Natural killer cell (primary cell): ENCODE results near the gene ADGRF1. TPM values are rescaled to one million over a fixed set of nuclear protein-coding genes. Genes with fewer than 3 reads are reported as not detected.

Source experiments
- ATAC-seq, 3 donors: fragments of 150-1000 bp in 2 of 3; fragments of 200-7000 bp in 1 of 3; cut with Tn5 transposase; 1 replicate in 1 of 3; 2 replicates in 2 of 3; pipeline ENCODE4 v1.10.0; 2021; ENCODE audit warnings: mild to moderate bottlenecking in 2 of 3, moderate library complexity in 2 of 3
- DNase-seq, 2 donors: peaks; one replicate each; pipeline versions ENCODE4 v3.0.0 to v3.0.0-alpha.2; 2013 to 2021; ENCODE audit warnings: mixed read lengths in 1 of 2
- H3K27ac ChIP-seq: one replicate; pipeline ENCODE4 v1.5.1; 2013; ENCODE audit warnings: mild to moderate bottlenecking, low read length
- H3K27me3 ChIP-seq: one replicate; pipeline ENCODE4 v1.6.1; 2013; ENCODE audit warnings: low read length; ENCODE audit not compliant: control insufficient read depth, insufficient read depth
- H3K36me3 ChIP-seq: one replicate; pipeline ENCODE4 v1.6.1; 2013; ENCODE audit warnings: low read length; ENCODE audit not compliant: control insufficient read depth, insufficient read depth
- H3K4me1 ChIP-seq: one replicate; pipeline ENCODE4 v1.6.1; 2013; ENCODE audit warnings: low read length; ENCODE audit not compliant: control insufficient read depth, insufficient read depth
- H3K4me3 ChIP-seq: one replicate; pipeline ENCODE4 v1.5.1; 2013; ENCODE audit warnings: low read length
- H3K9me3 ChIP-seq: one replicate; pipeline ENCODE4 v1.6.1; 2013; ENCODE audit warnings: low read length; ENCODE audit not compliant: control insufficient read depth, insufficient read depth
- H3K27ac Mint-ChIP-seq, 2 donors: one replicate each; pipeline ENCODE4 v1.8.0; 2022; ENCODE audit warnings: mild to moderate bottlenecking in 2 of 2, mixed read lengths in 2 of 2, moderate library complexity in 1 of 2
- H3K27me3 Mint-ChIP-seq, 2 donors: one replicate each; pipeline ENCODE4 v1.8.0; 2022; ENCODE audit warnings: low read depth in 2 of 2, mixed read lengths in 2 of 2
- H3K36me3 Mint-ChIP-seq: one replicate; pipeline ENCODE4 v1.8.0; 2022; ENCODE audit warnings: mixed read lengths
- H3K4me1 Mint-ChIP-seq, 2 donors: one replicate each; pipeline ENCODE4 v1.8.0; 2022; ENCODE audit warnings: mixed read lengths in 2 of 2
- H3K4me3 Mint-ChIP-seq: one replicate; pipeline ENCODE4 v1.8.0; 2022; ENCODE audit warnings: mild to moderate bottlenecking, moderate library complexity, mixed read lengths
- H3K9me3 Mint-ChIP-seq, 2 donors: one replicate each; pipeline ENCODE4 v1.8.0; 2022; ENCODE audit warnings: mixed read lengths in 2 of 2
- CTCF ChIP-seq: fragments of 200-600 bp; IDR thresholded peaks from one replicate; pipeline ENCODE4 v1.8.0; 2022; ENCODE audit warnings: antibody characterized with exemption
- WGBS: methylation state at CpG from one replicate; pipeline ENCODE4 v1.1.7; 2013; ENCODE audit warnings: missing lambda C conversion rate; ENCODE audit not compliant: insufficient coverage; 5-methylcytosine and 5-hydroxymethylcytosine counted together
- intact Hi-C: fragments of 100-400 bp; cut with micrococcal nuclease; formaldehyde crosslinking; loops from one replicate; pipeline ENCODE4 v1.14.2; 2022
- total RNA-seq, 4 donors: library from RNA; stranded (reverse); fragments of 120-200 nt in 1 of 4; gene quantifications; one replicate each; pipeline versions ENCODE4 v1.2.3 to v1.2.4, GENCODE V29; 2013 to 2022

The ADGRF1 gene
- total RNA-seq, 3 donors from 2014 or later (not counting 1 experiment from before 2014, with no cell fraction given), result not detected

- no peak overlapping the region for H3K27ac ChIP-seq
- no peak overlapping the region for H3K27ac Mint-ChIP-seq
- H3K36me3 ChIP-seq, result no peaks in the 10 kb centered on the region
- 78% methylated on average over 4 of the region's 4 CpGs for WGBS
- ATAC-seq, result no peak
- no peaks in the 10 kb centered on the region for H3K27me3 ChIP-seq
- peaks cover 0 to 4% of the 10 kb centered on the region in 2 donors for H3K27me3 Mint-ChIP-seq
- H3K4me1 Mint-ChIP-seq, result no peaks in the 10 kb centered on the region
- intact Hi-C loops, result no loop called here
- no peak for DNase-seq
- H3K9me3 ChIP-seq, result no peaks in the 10 kb centered on the region
- H3K4me1 ChIP-seq, result no peaks in the 10 kb centered on the region
- no peak for TF ChIP-seq CTCF
- H3K4me3 ChIP-seq, result no peak overlapping the region
- no peak overlapping the region for H3K4me3 Mint-ChIP-seq
- H3K9me3 Mint-ChIP-seq, result no peaks in the 10 kb centered on the region
- H3K36me3 Mint-ChIP-seq, result no peaks in the 10 kb centered on the region
Observed at GRCh38 chr6:47075168-47075567, 33.0 kb upstream of the ADGRF1 start.

GRCh38 chr6:47073125-47074110, 31.3 kb upstream of the ADGRF1 start:
- H3K27me3 ChIP-seq, result no peaks in the 10 kb centered on the region
- no peak overlapping the region for H3K27ac ChIP-seq
- no peak overlapping the region for H3K4me3 ChIP-seq
- H3K4me3 Mint-ChIP-seq, result no peak overlapping the region
- no peaks in the 10 kb centered on the region for H3K4me1 ChIP-seq
- ATAC-seq, result no peak
- intact Hi-C loops, result no loop called here
- 43% methylated on average over 2 of the region's 5 CpGs for WGBS
- no peaks in the 10 kb centered on the region for H3K9me3 Mint-ChIP-seq
- H3K27me3 Mint-ChIP-seq, result peaks cover 0 to 4% of the 10 kb centered on the region in 2 donors
- H3K27ac Mint-ChIP-seq, result no peak overlapping the region
- no peak for TF ChIP-seq CTCF
- H3K9me3 ChIP-seq, result no peaks in the 10 kb centered on the region
- no peak for DNase-seq
- H3K4me1 Mint-ChIP-seq, result no peaks in the 10 kb centered on the region
- no peaks in the 10 kb centered on the region for H3K36me3 ChIP-seq
- no peaks in the 10 kb centered on the region for H3K36me3 Mint-ChIP-seq

- H3K27ac Mint-ChIP-seq, result no peak overlapping the region
- no peaks in the 10 kb centered on the region for H3K9me3 ChIP-seq
- no peaks in the 10 kb centered on the region for H3K9me3 Mint-ChIP-seq
- no peak for TF ChIP-seq CTCF
- H3K36me3 ChIP-seq, result no peaks in the 10 kb centered on the region
- WGBS, result 55% methylated on average over 1 of the region's 1 CpG
- H3K4me1 ChIP-seq, result no peaks in the 10 kb centered on the region
- H3K27me3 Mint-ChIP-seq, result peaks cover 0 to 4% of the 10 kb centered on the region in 2 donors
- no peaks in the 10 kb centered on the region for H3K4me1 Mint-ChIP-seq
- no peak overlapping the region for H3K27ac ChIP-seq
- no peaks in the 10 kb centered on the region for H3K27me3 ChIP-seq
- H3K4me3 ChIP-seq, result no peak overlapping the region
- intact Hi-C loops, result no loop called here
- no peaks in the 10 kb centered on the region for H3K36me3 Mint-ChIP-seq
- no peak overlapping the region for H3K4me3 Mint-ChIP-seq
- ATAC-seq, result no peak
- DNase-seq, result no peak
Observed at GRCh38 chr6:47072667-47073066, 30.5 kb upstream of the ADGRF1 start.
